Iris pigment epithelial cell (primary cell): ENCODE data around the gene LAMA5.
A peak's percentile ranks its signal among the peaks of the same experiment; 100 is the strongest.

Experiments used
- DNase-seq: peaks from one replicate; pipeline ENCODE4 v3.0.0-alpha.2; 2011; ENCODE audit warnings: low read depth

The LAMA5 gene

DNA sequence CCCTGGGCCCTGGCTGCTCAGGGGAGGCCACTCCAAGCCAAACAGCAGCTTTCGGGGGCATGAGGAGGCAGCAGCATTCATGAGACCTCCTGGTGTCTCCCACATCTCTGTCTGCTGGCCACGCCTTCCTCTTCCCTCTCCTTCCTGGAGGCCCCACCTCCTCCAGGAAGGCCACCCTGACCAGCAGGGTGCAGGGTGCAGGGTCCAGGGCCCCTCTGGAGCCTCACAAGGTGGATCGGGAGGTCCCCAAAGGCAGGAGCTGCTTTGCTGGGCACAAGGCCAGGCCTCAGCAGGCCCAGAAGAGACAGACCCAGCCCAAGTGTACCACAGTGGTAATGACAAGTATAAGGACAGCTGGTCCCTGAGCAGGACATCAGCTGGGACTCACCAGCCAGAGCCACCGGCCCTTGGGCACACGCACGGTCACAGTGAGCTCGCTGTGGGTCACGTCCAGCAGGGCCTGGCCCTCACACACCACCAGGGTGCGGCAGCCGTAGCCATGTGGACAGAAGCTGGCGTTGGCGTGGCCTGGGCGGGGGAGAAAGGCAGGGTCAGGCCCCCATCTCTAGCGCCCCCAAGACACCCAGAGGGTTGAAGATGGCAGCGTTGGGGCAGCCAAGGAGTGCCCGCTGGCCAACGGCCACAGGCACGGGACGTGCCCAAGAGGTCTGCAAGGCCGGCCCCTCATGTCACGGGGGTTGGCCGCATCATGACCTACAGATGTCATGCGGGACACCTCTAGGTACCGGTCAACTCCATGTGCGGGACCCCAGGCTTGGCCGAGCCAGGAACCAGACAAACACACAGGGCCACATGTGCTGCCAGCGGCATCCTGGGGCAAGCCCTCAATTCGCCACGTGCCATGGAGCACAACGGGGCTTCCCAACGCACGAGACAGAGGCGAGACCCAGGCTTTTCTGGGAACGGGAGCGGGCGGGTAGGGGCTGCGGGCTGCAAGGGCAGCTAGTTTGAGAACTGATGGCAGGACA lies 37.4 kb downstream of the LAMA5 start:
- no peak for DNase-seq

GRCh38 chr20:62328684-62329388 lies 38.3 kb downstream of the LAMA5 start:
- no peak for DNase-seq

- no peak for DNase-seq
Measured at GRCh38 chr20:62327726-62328495, 39.2 kb downstream of the LAMA5 start.

GRCh38 chr20:62326959-62327725 lies 40.0 kb downstream of the LAMA5 start:
- no peak for DNase-seq

DNA sequence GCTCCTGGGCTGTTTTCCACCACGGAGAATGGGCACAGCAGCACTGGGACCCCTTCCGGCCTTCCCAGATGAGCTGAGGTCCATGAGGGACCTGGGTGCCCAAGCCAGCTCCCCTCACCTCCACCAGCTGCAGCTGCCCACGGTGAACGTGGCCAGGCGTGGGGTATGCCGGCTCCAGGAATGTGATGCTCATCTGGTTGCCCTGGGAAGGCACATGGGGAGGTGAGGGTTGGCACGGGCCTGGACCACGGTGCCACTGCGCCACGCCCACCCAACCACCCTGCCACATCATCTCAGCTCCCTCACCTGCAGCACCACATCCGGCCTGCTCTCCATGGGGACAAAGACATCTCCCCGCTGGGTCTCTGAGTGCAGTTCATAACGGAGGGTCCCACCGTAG lies 40.6 kb downstream of the LAMA5 start:
- DNase-seq, result no peak

DNA sequence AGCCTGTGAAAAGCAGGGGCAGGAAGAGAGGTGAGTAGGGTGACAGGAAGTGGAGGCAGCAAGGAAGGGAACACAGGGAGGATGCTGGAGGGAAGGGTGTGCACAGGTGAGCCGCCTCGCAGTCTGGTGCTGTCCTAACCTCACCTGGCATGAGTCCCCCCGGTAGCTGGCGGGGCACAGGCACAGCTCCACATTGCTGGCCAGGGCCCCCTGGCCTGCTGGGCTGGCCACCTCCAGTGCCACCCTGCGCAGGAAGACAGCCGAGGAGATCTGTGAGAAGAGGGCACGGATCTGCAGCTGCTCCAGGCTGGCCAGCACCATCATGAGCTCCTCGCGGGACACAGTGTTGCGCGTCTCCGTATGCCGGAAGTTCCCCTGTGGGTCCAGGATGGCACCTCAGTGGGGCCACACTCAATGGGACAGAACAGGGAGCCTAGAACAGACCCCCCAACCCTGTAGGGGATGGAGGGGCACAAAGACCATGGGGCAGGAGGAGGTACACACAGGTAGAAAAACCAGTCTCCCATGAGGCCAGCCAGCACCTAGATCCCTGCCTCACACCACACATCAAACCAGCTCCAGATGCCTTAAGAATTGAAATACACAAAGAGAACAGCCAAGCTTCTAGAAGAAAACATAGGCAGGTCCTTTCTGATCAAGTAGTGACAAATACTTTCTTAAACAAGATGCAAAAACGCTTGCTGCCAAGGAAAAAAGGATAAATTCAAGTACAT lies 41.8 kb downstream of the LAMA5 start:
- no peak for DNase-seq

DNA sequence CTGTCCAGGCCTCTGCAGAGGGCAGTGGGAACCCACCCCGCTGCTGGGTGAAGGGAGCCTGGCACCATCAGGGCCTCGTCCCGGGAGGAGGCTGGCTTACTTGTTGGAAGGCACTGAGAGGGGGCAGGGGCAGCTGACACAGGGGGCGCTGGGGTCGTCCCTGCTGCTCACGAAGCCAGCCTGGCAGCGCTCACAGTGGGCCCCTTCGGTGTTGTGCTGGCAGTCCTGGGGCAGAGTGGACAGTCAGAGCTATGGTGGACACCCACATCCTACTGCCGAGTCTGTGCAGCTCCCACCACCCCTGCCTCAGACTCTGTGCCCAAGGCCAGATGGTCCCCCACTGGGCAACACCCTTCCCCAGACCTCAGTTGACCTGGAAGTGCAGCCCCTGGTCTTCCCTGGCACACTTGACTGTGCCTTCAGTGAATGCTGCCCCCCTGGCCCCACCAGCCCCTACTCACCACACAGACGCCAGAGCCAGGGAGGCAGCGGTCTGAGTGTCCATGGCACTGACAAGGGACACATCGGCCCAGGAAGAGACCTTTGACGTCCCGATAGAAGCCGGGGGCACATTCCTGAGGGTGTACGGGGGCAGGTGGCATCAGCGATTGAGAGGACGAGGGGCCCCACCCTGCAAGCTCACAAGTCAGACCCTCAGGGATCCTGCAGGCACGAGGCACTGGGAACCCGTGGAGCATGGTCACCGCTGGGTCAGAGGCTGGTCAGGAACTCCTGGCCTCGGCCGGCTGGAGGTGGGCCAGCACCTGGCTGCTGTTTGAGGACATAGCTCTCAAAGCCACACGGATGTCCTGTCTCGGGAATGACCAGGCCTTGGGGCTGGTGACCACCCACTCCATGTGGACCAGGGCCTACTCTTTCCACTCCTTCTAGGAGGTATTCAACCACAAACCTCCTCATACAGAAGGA lies 42.9 kb downstream of the LAMA5 start:
- no peak for DNase-seq

DNA sequence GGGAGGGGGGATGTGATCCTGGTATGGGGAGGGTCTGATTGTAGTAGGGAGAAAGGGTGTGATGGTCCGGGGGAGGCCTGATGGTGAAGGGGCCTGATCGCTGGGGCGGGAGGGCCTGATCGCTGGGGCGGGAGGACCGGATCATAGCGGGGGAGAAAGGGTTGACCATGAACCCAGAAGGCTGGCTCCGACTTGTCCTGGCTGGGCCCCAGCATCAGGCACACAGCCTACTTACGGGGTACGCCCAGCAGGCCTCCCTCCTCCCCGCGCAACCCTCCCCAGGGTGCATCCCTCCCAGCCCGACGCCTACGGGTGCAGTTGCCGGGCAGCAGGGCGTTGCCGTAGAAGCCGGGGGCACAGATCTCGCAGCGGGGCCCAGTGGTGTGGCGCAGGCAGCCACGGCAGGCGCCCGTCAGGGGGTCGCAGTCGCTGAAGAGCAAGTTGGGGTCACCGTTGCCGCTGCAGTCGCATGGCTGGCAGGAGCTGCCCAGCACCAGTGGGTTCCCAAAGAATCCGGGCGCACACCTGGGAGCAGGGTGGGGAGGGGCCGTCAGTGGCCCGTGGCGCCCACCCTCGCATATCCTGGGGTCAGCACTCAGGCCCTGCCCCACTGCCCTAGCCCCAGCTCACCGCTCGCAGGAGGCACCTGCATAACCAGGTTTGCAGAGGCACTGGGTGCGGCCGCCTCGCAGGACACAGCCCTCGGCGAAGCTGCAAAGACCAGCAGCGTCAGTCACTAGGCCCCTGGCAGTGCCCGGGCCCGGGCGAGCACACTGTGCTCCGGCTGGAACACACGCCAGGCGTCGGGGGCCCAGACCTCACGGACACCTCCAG lies 43.7 kb downstream of the LAMA5 start:
- no peak for DNase-seq

DNA sequence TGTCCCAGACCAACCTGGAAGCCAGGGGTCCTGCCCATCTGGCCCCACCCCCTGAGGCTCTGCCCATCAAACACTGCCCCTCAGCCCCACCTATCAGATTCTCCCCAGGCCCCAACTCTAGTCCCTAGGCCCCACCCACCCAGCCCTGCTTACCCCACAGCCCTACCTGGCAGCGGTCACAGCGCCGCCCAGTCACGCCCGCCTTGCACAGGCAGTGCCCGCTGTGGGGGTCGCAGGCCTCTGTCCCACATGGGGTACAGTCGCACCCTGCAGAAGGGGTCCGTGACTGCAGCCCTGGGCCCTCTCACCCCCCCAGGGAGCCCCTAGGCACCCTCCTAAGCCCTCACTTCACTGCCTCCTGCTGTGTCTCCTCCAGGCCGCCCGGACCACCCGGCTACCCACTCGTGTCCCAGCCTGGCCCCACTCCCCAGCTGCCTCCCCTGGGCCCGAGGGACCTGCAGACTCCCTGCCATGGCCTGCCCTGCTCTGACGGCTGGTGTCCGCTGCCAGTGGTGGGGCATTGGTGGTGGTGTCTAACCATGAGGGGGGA lies 44.5 kb downstream of the LAMA5 start:
- DNase-seq, result no peak

GRCh38 chr20:62321975-62322374 lies 45.1 kb downstream of the LAMA5 start:
- DNase-seq, result no peak

DNA sequence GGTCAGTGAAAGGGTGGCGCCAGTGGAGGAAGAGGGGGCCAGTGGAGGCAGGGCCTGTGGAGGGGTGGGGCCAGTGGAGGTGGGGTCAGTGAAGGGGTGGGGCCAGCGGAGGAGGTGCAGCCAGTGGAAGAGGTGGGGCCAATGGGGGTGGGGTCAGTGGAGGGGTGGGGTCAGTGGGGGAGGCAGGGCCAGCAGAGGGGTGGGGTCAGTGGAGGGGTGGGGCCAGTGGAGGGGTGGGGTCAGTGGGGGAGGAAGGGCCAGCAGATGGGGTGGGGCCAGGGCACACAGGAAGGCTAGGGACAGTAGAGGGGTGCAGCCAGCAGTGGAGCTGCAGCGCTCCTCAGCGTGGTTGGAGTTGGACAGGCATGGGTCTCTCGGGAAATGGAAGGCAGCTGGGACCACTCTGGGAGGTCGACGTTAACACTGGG lies 45.6 kb downstream of the LAMA5 start:
- DNase-seq, result peak; percentile 23

- DNase-seq, result no peak
Measured at GRCh38 chr20:62320581-62321354, 46.3 kb downstream of the LAMA5 start.

DNA sequence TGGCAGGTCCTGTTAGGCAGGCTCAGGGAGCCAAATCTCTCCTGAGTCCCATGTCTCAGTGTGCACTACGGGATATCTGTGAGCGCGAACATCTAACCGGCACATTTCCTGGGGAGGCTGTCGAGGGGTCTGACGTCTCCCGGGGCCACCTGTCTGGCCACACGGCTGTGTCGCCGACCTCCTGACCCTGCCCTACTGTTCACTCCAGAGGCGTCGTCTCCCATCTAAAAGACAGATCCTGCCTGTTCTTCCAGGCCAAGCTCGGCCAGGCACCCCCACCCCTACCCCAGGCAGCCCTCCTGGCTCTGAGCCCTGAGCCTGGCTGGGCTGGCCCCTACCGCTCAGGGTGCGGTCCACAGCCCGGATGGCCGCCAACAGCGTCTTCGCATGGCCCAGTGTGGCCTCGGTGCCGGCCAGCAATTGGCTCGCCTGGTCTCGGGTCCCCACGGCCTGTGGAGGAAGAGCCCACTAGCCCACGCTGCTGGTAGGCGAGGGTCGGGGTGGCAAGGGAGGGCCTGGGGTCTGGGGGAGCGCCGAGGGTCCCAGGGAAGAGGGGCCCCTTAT lies 47.7 kb downstream of the LAMA5 start:
- no peak for DNase-seq

DNA sequence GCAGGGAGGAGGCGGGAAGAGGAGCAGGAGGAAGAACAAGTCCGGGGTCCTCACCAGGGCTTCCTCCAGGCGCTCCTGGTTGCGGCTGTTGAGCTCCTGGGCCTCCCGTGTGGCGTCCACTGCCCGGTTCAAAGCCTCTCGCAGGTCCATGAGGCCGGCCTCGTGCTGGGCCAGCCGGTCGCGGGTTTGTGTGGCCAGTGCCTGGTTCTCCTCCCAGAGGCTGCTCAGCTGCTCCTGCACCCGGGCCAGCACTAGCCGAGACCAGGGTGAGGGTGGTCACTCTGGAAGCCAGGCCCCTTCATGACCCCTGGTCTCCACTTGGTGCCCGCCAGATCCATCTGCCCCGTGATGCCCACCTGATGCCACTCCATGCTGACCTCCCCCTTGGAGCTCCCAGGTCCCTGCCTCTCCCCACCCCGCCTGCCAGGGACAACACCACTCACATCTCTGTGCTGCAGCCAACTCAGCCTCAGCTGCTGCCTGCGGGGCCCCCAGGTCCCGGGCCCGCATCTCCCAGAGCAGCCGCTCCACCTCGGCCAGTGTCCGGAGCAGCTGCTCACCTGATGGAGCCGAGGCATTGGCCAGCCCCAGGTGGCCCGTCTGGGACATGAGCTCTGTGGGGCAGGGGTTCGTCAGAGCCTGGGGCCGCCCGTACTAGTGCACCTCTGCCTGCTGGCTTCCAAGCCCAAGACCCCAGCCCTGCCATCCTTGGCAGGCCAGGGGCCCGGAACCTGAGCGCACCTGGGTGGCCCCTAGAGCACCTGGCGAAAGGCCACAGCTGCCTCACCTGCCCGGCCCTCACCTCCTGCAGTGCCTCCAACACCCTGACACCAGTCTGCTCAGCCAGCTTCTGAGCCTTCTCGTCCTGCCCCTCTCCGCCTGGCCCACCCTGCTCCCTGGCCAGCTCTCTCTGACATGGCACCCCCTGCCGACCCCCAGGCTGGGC lies 48.4 kb downstream of the LAMA5 start:
- DNase-seq, result no peak

DNA sequence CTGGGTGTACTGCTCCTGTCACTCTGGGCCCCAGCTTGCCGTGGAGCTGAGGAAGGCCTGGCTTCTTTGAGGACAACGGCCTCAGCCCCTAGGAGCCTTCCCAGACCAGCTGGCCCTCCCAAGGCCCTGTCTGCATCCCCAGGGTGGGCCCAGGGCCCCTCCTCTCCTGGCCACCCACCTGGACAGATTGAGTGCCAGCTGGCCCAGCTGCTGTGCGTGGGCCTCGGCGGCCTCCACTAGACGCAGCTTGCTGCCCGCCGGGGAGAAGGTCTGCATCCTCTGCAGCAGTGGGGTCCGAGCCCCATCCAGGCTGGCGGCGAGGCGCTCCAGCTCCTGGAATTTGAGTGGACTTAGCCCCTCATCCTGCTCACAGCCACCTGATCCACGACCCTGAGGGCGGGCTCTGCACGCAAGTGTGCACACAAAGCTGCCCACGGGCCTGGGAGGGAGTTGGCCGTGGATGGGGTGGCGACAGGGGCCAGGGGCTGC lies 49.9 kb downstream of the LAMA5 start:
- no peak for DNase-seq
